ENCODE data around the gene KLF5.

The KLF5 gene

DNA sequence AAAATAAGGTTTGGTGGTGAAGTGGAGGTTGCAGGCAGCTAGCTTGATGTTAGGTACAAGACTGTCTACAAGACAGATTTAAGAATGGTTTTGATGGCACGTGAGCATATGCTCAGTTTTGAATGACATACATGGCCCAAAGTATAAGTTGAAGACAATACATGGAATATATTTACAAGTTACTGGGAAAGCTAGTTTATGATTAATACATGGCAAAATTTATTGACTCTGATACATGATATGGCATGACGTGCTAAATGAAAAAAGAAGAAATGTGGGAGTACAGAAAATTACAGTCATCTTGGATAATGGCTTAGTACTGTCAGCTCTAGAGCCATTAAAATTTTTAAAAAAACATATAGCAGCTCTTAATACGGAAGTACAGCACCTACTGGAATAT, 4.4 kb downstream of the KLF5 start (continued):
- TF ChIP-seq OSR2 (tag by site-specific recombination; IDR thresholded peaks at IDR 0.05) (no peak), ZNF530 (tag by site-specific recombination; IDR thresholded peaks at IDR 0.05; ENCODE audit: low read depth) (no peak), ZNF398 (tag by site-specific recombination; IDR thresholded peaks at IDR 0.05) (no peak), PBX3 (CRISPR knock-in tag; IDR thresholded peaks at IDR 0.05) (no peak), KLF1 (tag by site-specific recombination; IDR thresholded peaks at IDR 0.05) (no peak)

DNA sequence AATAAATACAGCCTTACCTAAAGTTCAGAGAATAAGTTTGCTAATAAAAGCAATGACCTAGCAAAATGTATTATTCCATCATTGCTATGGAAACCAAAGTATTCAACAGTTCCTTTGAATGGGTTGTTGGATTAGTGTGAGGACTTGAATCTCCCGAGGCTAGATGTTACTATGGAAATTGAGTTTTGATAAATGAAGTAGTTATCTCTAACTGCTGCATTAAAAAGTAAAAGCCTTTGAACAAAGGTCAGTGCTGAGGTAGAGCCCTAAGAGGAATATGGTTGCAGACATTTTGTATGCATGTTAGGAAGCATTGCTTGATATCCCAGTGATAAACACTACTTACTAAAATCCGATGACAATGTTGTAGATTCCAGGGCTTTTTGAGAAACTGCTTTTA, 6.2 kb downstream of the KLF5 start:
- Histone ChIP-seq H3K9me3 (ENCODE audit: control insufficient read depth, insufficient read depth, low read depth, low read length) (no peaks in the 10 kb centered on the region), H3K4me3 (ENCODE audit: low read depth, low read length) (no peak overlapping the region), H3K27ac (ENCODE audit: extremely low read depth, low read depth, low read length) (no peak overlapping the region), H3K36me3 (ENCODE audit: control insufficient read depth in 2 of 2, insufficient read depth in 1 of 2, low read length in 2 of 2) (peaks cover 0 to 52% of the 10 kb centered on the region in 2 experiments; a peak in 1 of 3 replicates), H3K4me1 (ENCODE audit: control insufficient read depth, insufficient read depth, low read length) (no peaks in the 10 kb centered on the region)
- ChIA-PET POLR2A (no interaction called here), CTCF (no interaction called here)
- no peak for TF ChIP-seq ZNF138 (tag by site-specific recombination; IDR thresholded peaks at IDR 0.05; ENCODE audit: borderline replicate concordance)
- TF ChIP-seq ZBTB20 (tag by site-specific recombination; IDR thresholded peaks at IDR 0.05) = no peak
- TF ChIP-seq ZNF26 (tag by site-specific recombination; IDR thresholded peaks at IDR 0.05) = no peak
- no peak for TF ChIP-seq IKZF3 (tag by site-specific recombination; IDR thresholded peaks at IDR 0.05)

GRCh38 chr13:73065665-73066340, 7.0 kb downstream of the KLF5 start:
- Histone ChIP-seq H3K4me3 (ENCODE audit: low read depth, low read length) (no peak overlapping the region), H3K9me3 (ENCODE audit: control insufficient read depth, insufficient read depth, low read depth, low read length) (no peaks in the 10 kb centered on the region), H3K4me1 (ENCODE audit: control insufficient read depth, insufficient read depth, low read length) (no peaks in the 10 kb centered on the region), H3K36me3 (ENCODE audit: control insufficient read depth in 2 of 2, insufficient read depth in 1 of 2, low read length in 2 of 2) (peaks cover 0 to 52% of the 10 kb centered on the region in 2 experiments; a peak in 1 of 3 replicates), H3K27ac (ENCODE audit: extremely low read depth, low read depth, low read length) (no peak overlapping the region)
- POLR2A ChIA-PET = no interaction called here
- CTCF ChIA-PET = no interaction called here
- TF ChIP-seq ZNF585B (tag by site-specific recombination; IDR thresholded peaks at IDR 0.05) = no peak
- no peak for TF ChIP-seq ZNF639 (tag by site-specific recombination; IDR thresholded peaks at IDR 0.05)
- TF ChIP-seq ZNF677 (tag by site-specific recombination; IDR thresholded peaks at IDR 0.05) = no peak
- TF ChIP-seq ZNF785 (tag by site-specific recombination; IDR thresholded peaks at IDR 0.05) = no peak
- TF ChIP-seq ZNF558 (tag by site-specific recombination; IDR thresholded peaks at IDR 0.05) = no peak
- no peak for TF ChIP-seq ZNF530 (tag by site-specific recombination; IDR thresholded peaks at IDR 0.05; ENCODE audit: low read depth)
- TF ChIP-seq ZBTB21 (tag by site-specific recombination; IDR thresholded peaks at IDR 0.05) = no peak
- TF ChIP-seq SP2 (tag by site-specific recombination; IDR thresholded peaks at IDR 0.05) = no peak
- no peak for TF ChIP-seq ZNF792 (tag by site-specific recombination; IDR thresholded peaks at IDR 0.05)
- no peak for TF ChIP-seq ZNF24 (tag by site-specific recombination; IDR thresholded peaks at IDR 0.05)
- TF ChIP-seq ZBTB8A (tag by site-specific recombination; IDR thresholded peaks at IDR 0.05) = no peak
- no peak for TF ChIP-seq ZNF398 (tag by site-specific recombination; IDR thresholded peaks at IDR 0.05)
- TF ChIP-seq TRIM28 (IDR thresholded peaks at IDR 0.05; ENCODE audit: borderline replicate concordance, low read length) = no peak
- TF ChIP-seq ZNF416 (tag by site-specific recombination; IDR thresholded peaks at IDR 0.05) = no peak
- no peak for TF ChIP-seq ZNF18 (tag by site-specific recombination; IDR thresholded peaks at IDR 0.05)
- no peak for TF ChIP-seq ZNF501 (tag by site-specific recombination; IDR thresholded peaks at IDR 0.05)
- no peak for TF ChIP-seq ZNF248 (tag by site-specific recombination; IDR thresholded peaks at IDR 0.05)
- no peak for TF ChIP-seq GFI1B (tag by site-specific recombination; IDR thresholded peaks at IDR 0.05)
